ENCODE data around the gene IRGC. TPM values are rescaled to one million over a fixed set of nuclear protein-coding genes. Genes with fewer than 3 reads are reported as not detected.
A peak's percentile ranks its signal among the peaks of the same experiment; 100 is the strongest.

The IRGC gene
- total RNA-seq, 2 donors from 2014 or later: not detected

- Histone ChIP-seq H3K4me3 (ENCODE audit: low read length) (no peak overlapping the region), H3K27ac (ENCODE audit: low read depth, low read length) (no peak overlapping the region), H3K36me3 (ENCODE audit: control insufficient read depth, insufficient read depth, low read length) (no peaks in the 10 kb centered on the region), H3K27me3 (ENCODE audit: control insufficient read depth, insufficient read depth, low read length, poor library complexity, severe bottlenecking) (no peaks in the 10 kb centered on the region), H3K9me3 (ENCODE audit: control insufficient read depth, low read length) (peaks cover 8% of the 10 kb centered on the region), H3K9ac (ENCODE audit: extremely low read depth, low read length, poor library complexity, severe bottlenecking) (no peak overlapping the region), H3K4me1 (ENCODE audit: control insufficient read depth, insufficient read depth, low read length) (no peaks in the 10 kb centered on the region)
- peaks cover 2% of the 10 kb centered on the region for H3K36me3 Mint-ChIP-seq (ENCODE audit: low read depth)
- H3K4me3 Mint-ChIP-seq: no peak overlapping the region
- DNase-seq: no peak
- 40 to 50% methylated on average over 2 of the region's 2 CpGs for WGBS, 2 experiments (ENCODE audit: insufficient coverage in 1 of 2, insufficient read length in 1 of 2)
- peaks cover 41% of the 10 kb centered on the region for H3K27me3 Mint-ChIP-seq (ENCODE audit: insufficient read depth)
- TF ChIP-seq, protein P1, sequence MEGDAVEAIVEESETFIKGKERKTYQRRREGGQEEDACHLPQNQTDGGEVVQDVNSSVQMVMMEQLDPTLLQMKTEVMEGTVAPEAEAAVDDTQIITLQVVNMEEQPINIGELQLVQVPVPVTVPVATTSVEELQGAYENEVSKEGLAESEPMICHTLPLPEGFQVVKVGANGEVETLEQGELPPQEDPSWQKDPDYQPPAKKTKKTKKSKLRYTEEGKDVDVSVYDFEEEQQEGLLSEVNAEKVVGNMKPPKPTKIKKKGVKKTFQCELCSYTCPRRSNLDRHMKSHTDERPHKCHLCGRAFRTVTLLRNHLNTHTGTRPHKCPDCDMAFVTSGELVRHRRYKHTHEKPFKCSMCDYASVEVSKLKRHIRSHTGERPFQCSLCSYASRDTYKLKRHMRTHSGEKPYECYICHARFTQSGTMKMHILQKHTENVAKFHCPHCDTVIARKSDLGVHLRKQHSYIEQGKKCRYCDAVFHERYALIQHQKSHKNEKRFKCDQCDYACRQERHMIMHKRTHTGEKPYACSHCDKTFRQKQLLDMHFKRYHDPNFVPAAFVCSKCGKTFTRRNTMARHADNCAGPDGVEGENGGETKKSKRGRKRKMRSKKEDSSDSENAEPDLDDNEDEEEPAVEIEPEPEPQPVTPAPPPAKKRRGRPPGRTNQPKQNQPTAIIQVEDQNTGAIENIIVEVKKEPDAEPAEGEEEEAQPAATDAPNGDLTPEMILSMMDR (conservative IDR thresholded peaks at IDR 0.05): peak; percentile 12
- no peak overlapping the region for H3K27ac Mint-ChIP-seq
- H3K4me1 Mint-ChIP-seq: peaks cover 5% of the 10 kb centered on the region
- H3K9me3 Mint-ChIP-seq: peaks cover 12% of the 10 kb centered on the region
Measured at GRCh38 chr19:43708716-43709115, 7.2 kb upstream of the IRGC start.

DNA sequence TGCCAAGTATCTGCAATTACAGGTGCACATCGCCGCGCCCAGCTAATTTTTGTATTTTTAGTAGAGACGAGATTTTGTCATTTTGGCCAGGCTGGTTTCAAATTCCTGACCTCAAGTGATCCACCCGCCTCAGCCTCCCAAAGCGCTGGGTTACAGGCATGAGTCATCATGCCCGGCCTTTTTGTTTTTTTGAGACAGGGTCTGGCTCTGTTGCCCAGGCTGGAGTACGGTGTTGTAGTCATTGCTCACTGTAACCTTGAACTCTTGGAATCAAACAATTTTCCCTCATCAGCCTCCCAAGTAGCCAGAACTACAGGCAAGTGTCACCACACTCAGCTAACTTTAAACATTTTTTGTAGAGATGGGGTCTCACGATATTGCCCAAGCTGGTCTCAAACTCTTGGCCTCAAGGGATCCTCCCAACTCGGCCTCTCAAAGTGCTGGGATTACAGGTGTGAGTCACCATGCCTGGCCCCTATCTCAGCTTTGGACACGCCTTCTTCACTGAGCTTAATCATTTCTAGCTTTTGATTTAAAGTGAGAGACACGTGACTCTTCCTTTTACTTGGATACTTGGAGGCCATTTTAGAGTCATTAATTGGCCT is 4.0 kb upstream of the IRGC start:
- no peaks in the 10 kb centered on the region for H3K4me1 ChIP-seq (ENCODE audit: control insufficient read depth, insufficient read depth, low read length)
- H3K27ac ChIP-seq (ENCODE audit: low read depth, low read length): no peak overlapping the region
- no peak overlapping the region for H3K9ac ChIP-seq (ENCODE audit: extremely low read depth, low read length, poor library complexity, severe bottlenecking)
- H3K9me3 ChIP-seq (ENCODE audit: control insufficient read depth, low read length): peaks cover 8% of the 10 kb centered on the region
- H3K27ac Mint-ChIP-seq: no peak overlapping the region
- no peak overlapping the region for H3K4me3 ChIP-seq (ENCODE audit: low read length)
- H3K9me3 Mint-ChIP-seq: peaks cover 12% of the 10 kb centered on the region
- H3K27me3 Mint-ChIP-seq (ENCODE audit: insufficient read depth): peaks cover 40% of the 10 kb centered on the region
- H3K36me3 ChIP-seq (ENCODE audit: control insufficient read depth, insufficient read depth, low read length): no peaks in the 10 kb centered on the region
- DNase-seq: no peak
- H3K4me1 Mint-ChIP-seq: no peaks in the 10 kb centered on the region
- peaks cover 2% of the 10 kb centered on the region for H3K36me3 Mint-ChIP-seq (ENCODE audit: low read depth)
- no peak overlapping the region for H3K4me3 Mint-ChIP-seq
- 89 to 93% methylated on average over 11 to 12 of the region's 12 CpGs for WGBS, 2 experiments (ENCODE audit: insufficient coverage in 1 of 2, insufficient read length in 1 of 2)
- TF ChIP-seq, protein P1 (conservative IDR thresholded peaks at IDR 0.05): no peak
- no peaks in the 10 kb centered on the region for H3K27me3 ChIP-seq (ENCODE audit: control insufficient read depth, insufficient read depth, low read length, poor library complexity, severe bottlenecking)

GRCh38 chr19:43713208-43713607 is 2.7 kb upstream of the IRGC start:
- H3K27ac Mint-ChIP-seq: no peak overlapping the region
- Histone ChIP-seq H3K27ac (ENCODE audit: low read depth, low read length) (no peak overlapping the region), H3K4me3 (ENCODE audit: low read length) (no peak overlapping the region), H3K4me1 (ENCODE audit: control insufficient read depth, insufficient read depth, low read length) (no peaks in the 10 kb centered on the region), H3K27me3 (ENCODE audit: control insufficient read depth, insufficient read depth, low read length, poor library complexity, severe bottlenecking) (no peaks in the 10 kb centered on the region), H3K9ac (ENCODE audit: extremely low read depth, low read length, poor library complexity, severe bottlenecking) (no peak overlapping the region), H3K36me3 (ENCODE audit: control insufficient read depth, insufficient read depth, low read length) (no peaks in the 10 kb centered on the region), H3K9me3 (ENCODE audit: control insufficient read depth, low read length) (peaks cover 8% of the 10 kb centered on the region)
- H3K4me1 Mint-ChIP-seq: no peaks in the 10 kb centered on the region
- DNase-seq: no peak
- H3K27me3 Mint-ChIP-seq (ENCODE audit: insufficient read depth): peaks cover 34% of the 10 kb centered on the region
- H3K36me3 Mint-ChIP-seq (ENCODE audit: low read depth): peaks cover 2% of the 10 kb centered on the region
- TF ChIP-seq, protein P1 (conservative IDR thresholded peaks at IDR 0.05): no peak
- WGBS, 2 experiments (ENCODE audit: insufficient coverage in 1 of 2, insufficient read length in 1 of 2): 77 to 86% methylated on average over 3 of the region's 3 CpGs
- no peak overlapping the region for H3K4me3 Mint-ChIP-seq
- H3K9me3 Mint-ChIP-seq: peaks cover 10% of the 10 kb centered on the region
